ENCODE results near the gene TMEM245. TPM values are rescaled to one million over a fixed set of nuclear protein-coding genes. Genes with fewer than 3 reads are reported as not detected.

Gene TMEM245
- total and polyA plus RNA-seq, 10 of the 15 experiments (the other 5 are each of a cell fraction or from before 2014, with no cell fraction given), result 7.4 to 36.1 (median 19.0) TPM

GRCh38 chr9:109107402-109108240 is 12.1 kb downstream of the TMEM245 start:
- Histone ChIP-seq H3K27ac (ENCODE audit: control insufficient read depth, insufficient read depth) (no peak overlapping the region), H3K4me3 (no peak overlapping the region), H3K36me3 (ENCODE audit: control insufficient read depth in 2 of 2, insufficient read depth in 2 of 2, low read length in 1 of 2) (peaks cover 4 to 12% of the 10 kb centered on the region in 2 experiments; a peak in 3 of 4 replicates), H3K4me1 (ENCODE audit: control insufficient read depth, insufficient read depth, low read length) (peaks cover 18% of the 10 kb centered on the region), H3K4me2 (ENCODE audit: control insufficient read depth, insufficient read depth) (peak overlapping the region; percentile 70; the same call in 1 of the 2 replicates), H2AFZ (ENCODE audit: control insufficient read depth, low read depth, low read length) (no peak overlapping the region), H3K27me3 (replicated peaks in 1 of 2; ENCODE audit: control insufficient read depth in 2 of 2, insufficient read depth in 2 of 2, low read length in 1 of 2) (no peaks in the 10 kb centered on the region), H4K20me1 (ENCODE audit: control insufficient read depth, insufficient read depth) (no peaks in the 10 kb centered on the region), H3K79me2 (ENCODE audit: control insufficient read depth, insufficient read depth, low read length) (peaks cover 59% of the 10 kb centered on the region), H3K9me3 (replicated peaks; ENCODE audit: control insufficient read depth, insufficient read depth, low read length) (no peaks in the 10 kb centered on the region), H3K9ac (ENCODE audit: control insufficient read depth, insufficient read depth, low read length) (no peak overlapping the region)
- no peak for TF ChIP-seq RUNX3 (IDR thresholded peaks at IDR 0.05; ENCODE audit: low read length)
- no peak for TF ChIP-seq EZH2 (IDR thresholded peaks at IDR 0.05; ENCODE audit: borderline replicate concordance, control insufficient read depth, low read depth, low read length)
- TF ChIP-seq GATAD2B (conservative IDR thresholded peaks at IDR 0.05; ENCODE audit: low read depth), result no peak
- no peak for TF ChIP-seq ZNF687 (IDR thresholded peaks at IDR 0.05)
- 0 out of 2 replicates have a peak, but pooled peaks have one; percentile 9 for TF ChIP-seq JUNB (IDR thresholded peaks at IDR 0.05)
- TF ChIP-seq ETV6 (conservative IDR thresholded peaks at IDR 0.05 in 1 of 2, IDR thresholded peaks at IDR 0.05 in 1 of 2; ENCODE audit: borderline replicate concordance in 1 of 2, low read depth in 1 of 2), result no peak
- 0 out of 2 replicates have a peak, but pooled peaks have one; percentile 10 for TF ChIP-seq NFIC (IDR thresholded peaks at IDR 0.05; ENCODE audit: low read depth, low read length)
- TF ChIP-seq CHD4 (IDR thresholded peaks at IDR 0.05), result no peak
- ChIA-PET SMC1A (ENCODE audit: uncharacterized antibody, unreplicated experiment) (interaction anchor here (1.0 kb wide), 1 partner anchor 12 kb away, joined by 4 read pairs; the partner anchor contains the start of gene TMEM245), RAD21 (ENCODE audit: unreplicated experiment) (interaction anchor here (3.4 kb wide), 1 partner anchor 11 kb away, joined by 20 read pairs; the partner anchor contains the start of gene TMEM245), POLR2A (interaction anchor here (0.6 to 1.0 kb wide), 3 partner anchors 11 to 14 kb away, joined by 3 to 7 read pairs (median 3); no protein-coding TSS in a partner anchor), CTCF (interaction anchor here (1.3 kb wide), 1 partner anchor 9 kb away, joined by 3 read pairs; no protein-coding TSS in a partner anchor)
- intact Hi-C loops (cut with micrococcal nuclease; ENCODE audit: unreplicated experiment), result no loop called here
- in situ Hi-C loops (cut with MboI), result no loop called here
- ATAC-seq (peak; percentile 18; the same call in 2 of the 3 replicates), DNase-seq (ENCODE audit: low read depth, low spot score) (no peak), FAIRE-seq (no peak)
- WGBS (ENCODE audit: insufficient coverage, insufficient replicate concordance, low lambda C conversion rate, missing lambda C conversion rate), result 90% methylated on average over 4 of the region's 4 CpGs
- no TSS peak for BruUV-seq (replicated peaks)
